ENCODE results near the gene TNN. TPM values are rescaled to one million over a fixed set of nuclear protein-coding genes. Genes with fewer than 3 reads are reported as not detected.
"Not testable (repeated sequence)": the region's sequence is repeated elsewhere in the genome, so short reads cannot be mapped to it uniquely, and the experiment has no call there.

The TNN gene
- total and polyA plus RNA-seq, 7 donors = 0.01 TPM; not detected in 5

GRCh38 chr1:175095978-175096607 lies 28.5 kb downstream of the TNN start:
- Histone ChIP-seq H3K27me3 (ENCODE audit: insufficient read depth in 3 of 3, low read length in 2 of 3) (no peaks in the 10 kb centered on the region), H3K4me1 (no peaks in the 10 kb centered on the region), H3K27ac (no peak overlapping the region), H3K4me3 (no peak overlapping the region), H3K36me3 (ENCODE audit: insufficient read depth in 1 of 2, low read depth in 1 of 2) (no peaks in the 10 kb centered on the region), H3K9me3 (no peaks in the 10 kb centered on the region)
- DNase-seq (no peak), ATAC-seq (no peak)
- 91 to 93% (median 93%) methylated on average over 3 of the region's 3 CpGs for WGBS, 3 donors
- TF ChIP-seq CTCF (IDR thresholded peaks at IDR 0.05) = no peak
- intact Hi-C loops (cut with DNase I) = no loop called here

GRCh38 chr1:175097361-175097760 lies 29.7 kb downstream of the TNN start:
- DNase-seq (no peak), ATAC-seq (no peak)
- intact Hi-C loops (cut with DNase I) = no loop called here
- TF ChIP-seq CTCF (IDR thresholded peaks at IDR 0.05) = no peak
- Histone ChIP-seq H3K4me1 (no peaks in the 10 kb centered on the region), H3K9me3 (no peaks in the 10 kb centered on the region), H3K27me3 (ENCODE audit: insufficient read depth in 3 of 3, low read length in 2 of 3) (no peaks in the 10 kb centered on the region), H3K27ac (no peak overlapping the region), H3K4me3 (no peak overlapping the region), H3K36me3 (ENCODE audit: insufficient read depth in 1 of 2, low read depth in 1 of 2) (no peaks in the 10 kb centered on the region)
- WGBS, 3 donors = 87 to 91% (median 88%) methylated on average over 9 of the region's 9 CpGs

GRCh38 chr1:175099916-175100315 lies 32.3 kb downstream of the TNN start:
- no peak for TF ChIP-seq CTCF (IDR thresholded peaks at IDR 0.05)
- Histone ChIP-seq H3K36me3 (ENCODE audit: insufficient read depth in 1 of 2, low read depth in 1 of 2) (no peaks in the 10 kb centered on the region), H3K4me3 (no peak overlapping the region), H3K27ac (no peak overlapping the region), H3K4me1 (no peaks in the 10 kb centered on the region), H3K9me3 (no peaks in the 10 kb centered on the region), H3K27me3 (ENCODE audit: insufficient read depth in 3 of 3, low read length in 2 of 3) (no peaks in the 10 kb centered on the region)
- intact Hi-C loops (cut with DNase I) = no loop called here
- ATAC-seq (no peak), DNase-seq (no peak)
- 72 to 87% (median 86%) methylated on average over 2 of the region's 2 CpGs for WGBS, 3 donors

- H3K27ac ChIP-seq; intact Hi-C loops (cut with DNase I); ATAC-seq; H3K27me3 ChIP-seq (ENCODE audit: insufficient read depth in 3 of 3, low read length in 2 of 3); H3K4me1 ChIP-seq; DNase-seq; H3K4me3 ChIP-seq; H3K36me3 ChIP-seq (ENCODE audit: insufficient read depth in 1 of 2, low read depth in 1 of 2); H3K9me3 ChIP-seq: not testable (repeated sequence)
- 95 to 97% (median 96%) methylated on average over 12 to 20 of the region's 21 CpGs for WGBS, 3 donors
Observed at GRCh38 chr1:175102166-175102565, 34.5 kb downstream of the TNN start.

GRCh38 chr1:175106536-175106935 lies 38.9 kb downstream of the TNN start:
- intact Hi-C loops (cut with DNase I); H3K27ac ChIP-seq; H3K9me3 ChIP-seq; H3K36me3 ChIP-seq (ENCODE audit: insufficient read depth in 1 of 2, low read depth in 1 of 2); H3K4me1 ChIP-seq; ATAC-seq; H3K27me3 ChIP-seq (ENCODE audit: insufficient read depth in 3 of 3, low read length in 2 of 3); DNase-seq; H3K4me3 ChIP-seq: not testable (repeated sequence)
- WGBS, 3 donors = 88 to 92% (median 89%) methylated on average over 15 of the region's 15 CpGs

- intact Hi-C loops (cut with DNase I); H3K36me3 ChIP-seq (ENCODE audit: insufficient read depth in 1 of 2, low read depth in 1 of 2); H3K4me3 ChIP-seq; DNase-seq; H3K9me3 ChIP-seq; H3K27ac ChIP-seq; H3K27me3 ChIP-seq (ENCODE audit: insufficient read depth in 3 of 3, low read length in 2 of 3); H3K4me1 ChIP-seq; ATAC-seq: not testable (repeated sequence)
- WGBS, 3 donors = 94 to 95% (median 94%) methylated on average over 17 to 22 of the region's 25 CpGs
Observed at GRCh38 chr1:175108331-175108820, 40.7 kb downstream of the TNN start.

All from psoas muscle (tissue), 8 donors.